Measurements from ENCODE around the gene RTP1. TPM values are rescaled to one million over a fixed set of nuclear protein-coding genes. Genes with fewer than 3 reads are reported as not detected.

Gene RTP1
- total and polyA plus RNA-seq, 8 donors, result not detected

DNA sequence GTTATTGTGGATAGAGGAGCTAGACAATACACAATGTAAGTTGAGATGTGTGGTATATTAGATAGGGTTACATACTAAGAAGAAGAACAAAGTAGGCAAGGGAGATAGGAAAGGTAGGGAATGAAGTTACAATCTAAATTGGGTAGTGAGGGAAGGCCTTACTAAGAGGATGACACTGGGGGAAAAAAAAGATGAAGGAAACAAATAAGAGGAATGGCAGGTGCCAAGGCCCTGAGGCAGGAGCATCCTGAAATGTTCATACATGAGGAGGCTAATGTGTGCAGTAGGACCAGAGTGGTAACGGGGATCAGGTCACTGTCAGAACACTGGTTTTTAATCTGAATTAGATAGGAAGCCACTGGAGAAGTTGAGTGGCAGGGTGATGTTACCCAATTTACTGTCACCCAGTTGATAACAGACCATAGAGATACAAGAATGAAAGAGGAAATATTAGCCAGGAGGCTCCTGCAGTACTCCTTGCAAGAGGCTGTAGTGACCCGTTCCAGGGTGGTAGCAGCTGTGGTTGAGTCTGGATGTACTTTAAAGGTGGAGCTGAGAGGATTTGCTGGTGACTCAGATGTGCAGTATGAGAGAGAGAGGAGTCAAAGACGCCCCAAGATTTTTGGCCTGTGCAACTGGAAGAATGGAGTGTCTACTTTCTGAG lies 14.4 kb downstream of the RTP1 start:
- 63 to 82% (median 78%) methylated on average over 3 of the region's 3 CpGs for WGBS, 5 donors
- TF ChIP-seq POLR2AphosphoS5 (IDR thresholded peaks at IDR 0.05), result no peak
- TF ChIP-seq, protein P1, sequence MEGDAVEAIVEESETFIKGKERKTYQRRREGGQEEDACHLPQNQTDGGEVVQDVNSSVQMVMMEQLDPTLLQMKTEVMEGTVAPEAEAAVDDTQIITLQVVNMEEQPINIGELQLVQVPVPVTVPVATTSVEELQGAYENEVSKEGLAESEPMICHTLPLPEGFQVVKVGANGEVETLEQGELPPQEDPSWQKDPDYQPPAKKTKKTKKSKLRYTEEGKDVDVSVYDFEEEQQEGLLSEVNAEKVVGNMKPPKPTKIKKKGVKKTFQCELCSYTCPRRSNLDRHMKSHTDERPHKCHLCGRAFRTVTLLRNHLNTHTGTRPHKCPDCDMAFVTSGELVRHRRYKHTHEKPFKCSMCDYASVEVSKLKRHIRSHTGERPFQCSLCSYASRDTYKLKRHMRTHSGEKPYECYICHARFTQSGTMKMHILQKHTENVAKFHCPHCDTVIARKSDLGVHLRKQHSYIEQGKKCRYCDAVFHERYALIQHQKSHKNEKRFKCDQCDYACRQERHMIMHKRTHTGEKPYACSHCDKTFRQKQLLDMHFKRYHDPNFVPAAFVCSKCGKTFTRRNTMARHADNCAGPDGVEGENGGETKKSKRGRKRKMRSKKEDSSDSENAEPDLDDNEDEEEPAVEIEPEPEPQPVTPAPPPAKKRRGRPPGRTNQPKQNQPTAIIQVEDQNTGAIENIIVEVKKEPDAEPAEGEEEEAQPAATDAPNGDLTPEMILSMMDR (IDR thresholded peaks at IDR 0.05), result no peak
- TF ChIP-seq EP300 (IDR thresholded peaks at IDR 0.05), result no peak
- TF ChIP-seq POLR2A (IDR thresholded peaks at IDR 0.05), result no peak
- no peaks in the 10 kb centered on the region for H3K27me3 ChIP-seq
- intact Hi-C loops (cut with DNase I; ENCODE audit: low total_unique reads), result no loop called here
- no peak for DNase-seq
- no peaks in the 10 kb centered on the region for H3K9me3 ChIP-seq
- peaks cover 12 to 48% (median 18%) of the 10 kb centered on the region in 4 donors for H3K4me1 ChIP-seq
- H3K27ac ChIP-seq, result no peak overlapping the region
- no peak overlapping the region for H3K4me3 ChIP-seq
- H3K36me3 ChIP-seq, result no peaks in the 10 kb centered on the region

- no peak overlapping the region for H3K4me3 ChIP-seq
- no peaks in the 10 kb centered on the region for H3K27me3 ChIP-seq
- DNase-seq, result no peak
- WGBS, 5 donors, result 89 to 95% (median 93%) methylated on average over 3 of the region's 3 CpGs
- H3K9me3 ChIP-seq, result no peaks in the 10 kb centered on the region
- TF ChIP-seq EP300 (IDR thresholded peaks at IDR 0.05), result no peak
- no peak for TF ChIP-seq POLR2AphosphoS5 (IDR thresholded peaks at IDR 0.05)
- TF ChIP-seq, protein P1 (IDR thresholded peaks at IDR 0.05), result no peak
- no peak for TF ChIP-seq POLR2A (IDR thresholded peaks at IDR 0.05)
- peaks cover 12 to 47% (median 18%) of the 10 kb centered on the region in 4 donors for H3K4me1 ChIP-seq
- no peaks in the 10 kb centered on the region for H3K36me3 ChIP-seq
- intact Hi-C loops (cut with DNase I; ENCODE audit: low total_unique reads), result no loop called here
- no peak overlapping the region for H3K27ac ChIP-seq
Observed at GRCh38 chr3:187212196-187212545, 14.9 kb downstream of the RTP1 start.

DNA sequence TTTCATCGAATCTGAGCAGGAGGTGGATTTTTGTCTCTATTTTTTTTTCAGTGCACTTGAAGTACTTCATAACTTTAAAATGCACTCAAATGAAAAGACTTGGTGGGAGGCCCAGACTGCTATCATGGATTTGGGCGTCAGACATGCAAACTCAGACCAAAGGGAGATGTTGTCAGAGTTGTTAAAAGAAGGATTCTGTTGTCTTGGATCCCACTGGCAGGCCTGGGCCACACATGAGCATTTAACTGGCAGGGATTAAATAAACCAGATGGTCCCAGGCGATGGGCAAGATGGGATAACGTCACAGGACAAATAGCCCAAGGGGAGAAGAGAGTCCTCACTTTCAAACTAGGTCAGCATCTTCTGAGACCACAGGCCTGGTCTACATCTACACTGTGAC lies 15.4 kb downstream of the RTP1 start:
- Histone ChIP-seq H3K9me3 (no peaks in the 10 kb centered on the region), H3K36me3 (no peaks in the 10 kb centered on the region), H3K4me3 (no peak overlapping the region), H3K27ac (no peak overlapping the region), H3K27me3 (no peaks in the 10 kb centered on the region), H3K4me1 (peaks cover 12 to 41% (median 18%) of the 10 kb centered on the region in 4 donors)
- DNase-seq, result peak in 1 of 2 donors; percentile 18
- intact Hi-C loops (cut with DNase I; ENCODE audit: low total_unique reads), result no loop called here
- 66 to 81% (median 77%) methylated on average over 4 of the region's 4 CpGs for WGBS, 5 donors
- TF ChIP-seq POLR2AphosphoS5 (IDR thresholded peaks at IDR 0.05) (no peak), EP300 (IDR thresholded peaks at IDR 0.05) (no peak), POLR2A (IDR thresholded peaks at IDR 0.05) (no peak)
- TF ChIP-seq, protein P1 (IDR thresholded peaks at IDR 0.05), result no peak

- H3K27ac ChIP-seq, result no peak overlapping the region
- intact Hi-C loops (cut with DNase I; ENCODE audit: low total_unique reads), result no loop called here
- no peak overlapping the region for H3K4me3 ChIP-seq
- H3K4me1 ChIP-seq, result peaks cover 12 to 32% (median 18%) of the 10 kb centered on the region in 4 donors
- 75 to 100% (median 89%) methylated on average over 1 of the region's 1 CpG for WGBS, 5 donors
- TF ChIP-seq POLR2A (IDR thresholded peaks at IDR 0.05) (no peak), EP300 (IDR thresholded peaks at IDR 0.05) (no peak), POLR2AphosphoS5 (IDR thresholded peaks at IDR 0.05) (no peak)
- TF ChIP-seq, protein P1 (IDR thresholded peaks at IDR 0.05), result no peak
- H3K36me3 ChIP-seq, result no peaks in the 10 kb centered on the region
- H3K9me3 ChIP-seq, result no peaks in the 10 kb centered on the region
- DNase-seq, result no peak
- H3K27me3 ChIP-seq, result no peaks in the 10 kb centered on the region
Observed at GRCh38 chr3:187213616-187214015, 16.3 kb downstream of the RTP1 start.
